DMS 273 (cell line): ENCODE data around the gene PDE4D.

Source experiments
- DNase-seq: peaks from one replicate; lab custom pipeline; 2025; ENCODE audit not compliant: unreplicated experiment; lab: John Stamatoyannopoulos, UW

The PDE4D gene

DNA sequence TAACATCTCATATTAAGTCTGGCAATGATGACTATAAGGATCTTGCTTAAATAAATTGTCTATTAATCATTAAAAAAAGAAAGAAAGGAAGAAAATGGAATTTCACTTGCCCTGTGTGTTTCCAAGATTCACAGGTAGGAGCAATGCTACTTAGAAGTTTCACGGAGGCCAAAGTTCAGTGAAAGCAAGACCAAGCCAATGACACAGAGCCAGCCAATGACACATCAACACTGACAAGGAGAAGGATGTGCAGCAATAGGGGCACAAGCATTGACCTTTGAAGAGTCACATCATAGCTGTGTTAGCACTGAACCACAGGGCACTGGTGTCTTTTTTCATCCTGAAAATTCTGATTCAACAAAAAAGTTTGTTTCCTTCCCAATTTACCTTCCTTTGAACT, 364.3 kb downstream of the PDE4D start:
- no peak for DNase-seq

DNA sequence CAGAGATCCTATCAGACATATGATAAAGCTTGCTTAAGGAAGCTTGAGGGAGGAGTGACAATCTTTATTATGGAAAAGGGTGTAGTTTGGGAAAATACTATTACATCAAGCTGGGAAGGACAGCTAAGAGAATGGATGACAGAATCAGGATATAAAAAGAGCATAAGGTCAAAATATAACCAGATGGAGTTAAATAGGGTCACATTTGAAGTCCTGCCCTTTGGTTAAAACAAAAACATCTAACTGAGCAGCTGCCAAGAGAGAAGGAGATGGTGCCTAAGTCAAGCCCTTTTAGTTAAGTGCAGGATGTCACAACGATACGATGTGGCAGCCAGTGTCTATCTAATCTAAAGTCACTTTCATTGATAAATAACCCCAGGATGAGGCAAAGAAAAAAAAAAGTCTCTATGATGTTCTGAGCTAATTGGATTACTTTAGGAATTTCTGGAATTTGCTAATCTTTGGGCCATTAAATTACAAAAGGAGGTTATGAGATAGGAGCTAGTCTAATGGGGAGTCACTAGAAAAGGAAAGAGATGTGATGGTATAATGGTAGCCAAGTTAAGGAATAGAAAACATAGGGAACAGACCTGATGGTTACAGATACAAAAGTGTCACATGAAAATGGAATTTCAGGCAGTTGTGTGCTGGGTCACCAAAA, 365.2 kb downstream of the PDE4D start:
- DNase-seq, result peak; percentile 38

- DNase-seq, result no peak
Measured at GRCh38 chr5:59525957-59526356, 367.6 kb downstream of the PDE4D start.

DNA sequence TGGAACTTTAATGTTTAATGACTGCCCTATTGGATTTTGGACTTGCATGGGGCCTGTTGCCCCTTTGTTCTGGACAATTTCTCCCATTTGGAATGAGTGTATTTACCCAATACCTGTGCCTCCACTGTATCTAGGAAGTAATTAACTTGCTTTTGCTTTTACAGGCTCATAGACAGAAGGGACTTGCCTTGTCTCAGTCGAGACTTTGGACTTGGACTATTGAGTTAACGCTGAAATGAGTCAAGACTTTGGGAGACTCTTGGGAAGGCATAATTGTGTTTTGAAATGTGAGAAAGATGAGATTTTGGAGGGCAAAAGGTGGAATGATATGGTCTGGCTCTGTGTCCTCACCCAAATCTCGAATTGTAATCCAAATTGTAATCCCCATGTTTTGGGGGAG, 368.2 kb downstream of the PDE4D start:
- DNase-seq, result no peak

DNA sequence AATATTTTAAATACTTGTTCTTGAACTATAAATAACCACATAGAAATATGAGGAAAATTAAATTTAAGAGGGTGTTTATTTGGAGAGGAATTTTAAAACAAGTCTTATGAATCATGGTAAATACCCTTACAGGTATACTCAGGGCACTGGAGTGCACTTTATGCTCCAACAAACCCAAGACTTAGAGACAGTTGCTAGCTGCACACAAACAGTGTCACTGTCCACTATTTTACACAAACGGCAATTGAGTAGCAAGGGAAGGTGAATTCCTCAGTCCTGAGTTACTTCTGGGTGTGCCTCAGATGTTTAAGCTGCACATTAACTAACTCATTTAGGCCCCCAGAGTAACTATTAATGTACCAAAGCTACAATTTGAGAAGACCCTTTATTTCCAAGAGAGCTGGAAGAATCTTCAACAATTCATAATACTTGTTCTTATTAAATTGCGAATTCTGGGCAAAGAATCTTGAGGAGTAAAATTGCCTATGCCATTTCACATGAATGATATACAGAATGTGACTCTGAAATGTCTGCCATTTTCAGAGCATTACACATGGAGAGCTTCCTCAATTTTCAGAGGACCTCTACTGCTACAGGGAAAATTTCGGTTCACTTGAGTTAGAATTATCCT, 371.2 kb downstream of the PDE4D start:
- DNase-seq, result no peak

DNA sequence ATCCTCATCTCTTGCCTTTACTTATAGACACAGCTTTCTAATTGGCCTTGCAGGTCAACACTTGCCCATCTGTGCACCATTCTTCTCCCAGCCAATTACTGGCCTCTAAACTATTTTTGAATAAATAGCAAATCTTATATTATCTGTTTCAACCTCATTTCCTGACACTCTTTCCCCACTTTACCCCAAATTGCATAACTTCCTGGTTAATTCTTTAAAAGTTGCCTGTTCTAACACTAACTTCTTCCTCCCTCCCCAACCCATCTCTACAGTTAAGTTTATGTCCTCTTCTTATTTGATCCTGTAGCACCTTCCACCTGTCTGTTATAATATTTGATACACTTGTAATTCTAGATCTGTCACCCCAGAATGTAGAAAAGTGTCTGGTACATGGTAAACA, 372.1 kb downstream of the PDE4D start:
- no peak for DNase-seq

DNA sequence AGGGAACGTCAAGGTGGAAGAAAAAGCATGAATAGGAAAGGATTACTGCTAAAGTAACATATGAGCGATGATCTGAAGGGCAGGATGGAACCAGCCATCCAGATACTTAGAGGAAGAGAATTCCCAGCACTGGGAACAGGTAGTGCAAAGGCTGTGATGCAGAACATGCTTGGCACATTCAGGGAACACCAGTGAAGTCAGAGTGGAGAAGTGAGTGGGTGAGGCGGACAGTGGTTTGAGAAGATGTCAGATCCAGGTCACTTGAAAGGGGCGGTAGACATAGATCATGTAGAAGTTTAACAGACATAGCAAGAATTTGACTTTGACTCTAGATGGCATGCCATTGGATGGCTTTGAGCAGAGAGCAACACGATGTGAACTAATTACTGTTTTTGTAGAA, 374.2 kb downstream of the PDE4D start:
- DNase-seq, result no peak

DNA sequence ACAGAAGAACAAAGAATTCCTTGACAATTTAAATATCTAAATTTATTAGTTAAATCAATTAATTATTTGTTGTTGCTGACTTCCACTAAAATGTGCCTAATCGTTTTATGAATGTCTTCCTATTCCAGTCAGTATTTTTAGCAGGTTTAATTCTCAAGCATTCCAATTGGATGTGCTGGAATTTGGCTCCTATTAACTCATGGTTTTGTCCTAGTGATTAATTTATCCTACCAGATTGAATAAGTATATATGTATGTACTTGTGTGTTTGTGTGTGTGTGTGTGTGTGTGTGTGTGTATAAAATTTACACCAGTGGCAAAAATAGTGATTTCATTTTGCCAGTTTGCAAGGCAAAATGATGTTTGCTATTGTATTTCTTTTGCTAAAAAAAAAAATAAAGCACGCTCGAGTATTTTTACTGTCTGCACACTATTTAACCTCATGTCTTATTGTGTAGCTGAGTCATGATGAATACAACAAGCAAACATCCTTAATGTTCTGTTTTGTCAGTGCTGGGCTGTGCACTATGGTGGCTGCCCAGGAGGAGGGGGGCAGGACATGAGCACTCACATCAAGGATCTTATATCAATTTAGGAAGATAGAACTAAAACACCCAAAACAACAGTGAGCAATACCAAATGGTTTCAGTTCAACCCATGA, 375.5 kb downstream of the PDE4D start:
- DNase-seq, result no peak

DNA sequence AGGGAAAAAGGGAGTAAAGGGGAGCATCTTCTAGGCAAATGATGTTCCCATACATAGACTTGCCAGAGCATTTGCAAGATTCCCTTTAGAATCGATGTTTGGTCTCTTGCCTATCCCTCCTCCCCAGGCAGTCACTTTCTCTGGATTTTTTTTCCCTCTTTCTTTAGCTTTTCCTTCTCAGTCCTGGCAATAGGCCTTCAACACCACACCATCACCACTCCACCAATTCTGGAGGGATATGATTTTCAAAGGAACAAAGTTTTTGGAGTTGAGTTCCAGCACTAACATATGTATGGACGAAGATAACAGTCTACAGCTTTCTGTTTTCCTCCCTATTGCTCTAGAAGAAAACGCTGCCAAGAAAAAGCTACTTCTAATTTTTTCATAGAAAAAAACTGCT, 377.4 kb downstream of the PDE4D start:
- DNase-seq, result no peak

GRCh38 chr5:59506285-59506877, 387.1 kb downstream of the PDE4D start:
- peak; percentile 44 for DNase-seq

DNA sequence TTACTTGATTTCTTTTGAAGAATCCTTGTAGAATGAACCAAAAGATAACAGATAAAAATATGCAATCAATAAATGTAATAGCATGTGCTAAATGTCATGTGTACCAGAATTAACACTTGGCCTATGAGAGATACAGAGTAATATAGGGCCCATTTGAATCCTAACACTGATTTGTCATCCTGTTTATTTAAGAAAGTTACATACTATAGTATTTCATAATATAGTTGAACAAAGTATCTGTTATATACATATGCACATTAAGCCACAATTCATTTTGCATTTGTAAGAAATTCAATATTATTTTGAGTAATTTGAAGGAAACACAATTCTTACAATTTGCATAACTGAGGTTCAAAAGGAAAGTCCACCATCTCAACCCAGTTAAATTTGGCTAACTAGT, 389.5 kb downstream of the PDE4D start:
- DNase-seq, result no peak

GRCh38 chr5:59503220-59503619, 390.3 kb downstream of the PDE4D start:
- peak; percentile 58 for DNase-seq

GRCh38 chr5:59501316-59501715, 392.2 kb downstream of the PDE4D start:
- no peak for DNase-seq

DNA sequence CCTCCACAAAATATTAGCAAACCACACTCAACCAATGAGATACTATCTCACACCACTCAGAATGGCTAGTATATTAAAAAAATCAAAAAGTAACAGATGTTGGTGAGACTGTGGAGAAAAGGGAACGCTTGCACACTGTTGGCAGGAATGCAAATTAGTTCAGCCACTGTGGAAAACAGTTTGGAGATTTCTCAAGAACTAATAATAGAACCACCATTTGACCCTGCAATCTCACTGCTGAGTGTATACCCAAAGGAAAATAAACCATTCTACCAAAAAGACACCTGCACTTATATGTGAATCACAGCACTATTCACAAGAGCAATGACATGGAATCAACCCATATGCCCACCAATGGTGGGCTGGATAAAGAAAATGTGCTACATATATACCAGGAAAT, 393.5 kb downstream of the PDE4D start:
- peak; percentile 89 for DNase-seq

GRCh38 chr5:59497207-59497606, 396.3 kb downstream of the PDE4D start:
- no peak for DNase-seq

GRCh38 chr5:59496524-59497134, 396.9 kb downstream of the PDE4D start:
- no peak for DNase-seq

DNA sequence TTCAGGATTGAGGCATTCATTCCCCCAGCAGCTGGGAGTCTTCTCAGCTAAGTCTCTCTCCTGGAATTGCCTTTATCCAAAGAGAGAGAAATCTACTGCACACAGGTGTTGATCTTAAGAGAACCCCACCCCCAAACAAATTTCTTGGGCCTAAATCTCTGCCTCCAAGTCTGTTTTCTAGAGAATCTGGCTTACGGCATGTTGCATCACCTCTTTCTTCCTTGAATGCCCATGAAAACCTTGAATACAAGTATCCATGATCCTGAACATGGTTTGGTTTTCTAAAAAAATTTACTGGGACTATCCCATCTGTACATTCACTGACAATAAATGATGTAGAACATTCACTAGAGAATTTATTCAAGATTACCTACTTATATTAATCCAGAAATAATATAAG, 401.6 kb downstream of the PDE4D start:
- DNase-seq, result no peak

- no peak for DNase-seq
Measured at GRCh38 chr5:59489551-59489950, 404.0 kb downstream of the PDE4D start.

GRCh38 chr5:59487772-59488729, 405.5 kb downstream of the PDE4D start:
- DNase-seq, result peak; percentile 41

DNA sequence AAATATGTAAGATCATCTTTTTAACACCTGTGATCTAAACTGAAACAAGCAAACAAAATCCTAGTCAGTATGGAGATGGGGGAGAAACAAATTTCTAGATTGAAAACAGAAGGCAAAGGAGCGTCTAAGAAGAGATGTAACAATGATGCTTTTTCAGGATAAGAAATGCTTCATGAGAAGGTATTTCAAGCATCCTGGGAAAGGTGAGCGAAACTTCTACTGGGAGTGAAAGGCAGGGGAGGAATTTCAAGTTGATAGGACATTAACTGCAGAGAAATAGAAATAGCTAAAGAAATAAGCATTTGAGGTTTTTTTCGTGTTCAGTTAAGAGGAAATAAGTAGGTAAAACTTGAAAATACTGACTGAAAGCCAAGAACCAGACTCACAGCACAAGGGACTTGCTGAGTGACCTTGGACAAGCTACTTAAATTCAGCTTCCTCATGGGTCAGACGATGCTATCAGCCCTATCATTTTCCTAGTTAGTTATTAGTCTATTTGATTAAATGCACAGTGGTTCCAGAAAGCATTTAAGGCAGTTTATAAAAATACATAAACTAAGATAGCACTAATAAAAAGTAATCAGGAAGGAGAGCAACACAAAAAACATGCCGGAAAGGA, 406.3 kb downstream of the PDE4D start:
- no peak for DNase-seq
